ENCODE measurements around the gene SIAH1.

- TF ChIP-seq, protein P1, sequence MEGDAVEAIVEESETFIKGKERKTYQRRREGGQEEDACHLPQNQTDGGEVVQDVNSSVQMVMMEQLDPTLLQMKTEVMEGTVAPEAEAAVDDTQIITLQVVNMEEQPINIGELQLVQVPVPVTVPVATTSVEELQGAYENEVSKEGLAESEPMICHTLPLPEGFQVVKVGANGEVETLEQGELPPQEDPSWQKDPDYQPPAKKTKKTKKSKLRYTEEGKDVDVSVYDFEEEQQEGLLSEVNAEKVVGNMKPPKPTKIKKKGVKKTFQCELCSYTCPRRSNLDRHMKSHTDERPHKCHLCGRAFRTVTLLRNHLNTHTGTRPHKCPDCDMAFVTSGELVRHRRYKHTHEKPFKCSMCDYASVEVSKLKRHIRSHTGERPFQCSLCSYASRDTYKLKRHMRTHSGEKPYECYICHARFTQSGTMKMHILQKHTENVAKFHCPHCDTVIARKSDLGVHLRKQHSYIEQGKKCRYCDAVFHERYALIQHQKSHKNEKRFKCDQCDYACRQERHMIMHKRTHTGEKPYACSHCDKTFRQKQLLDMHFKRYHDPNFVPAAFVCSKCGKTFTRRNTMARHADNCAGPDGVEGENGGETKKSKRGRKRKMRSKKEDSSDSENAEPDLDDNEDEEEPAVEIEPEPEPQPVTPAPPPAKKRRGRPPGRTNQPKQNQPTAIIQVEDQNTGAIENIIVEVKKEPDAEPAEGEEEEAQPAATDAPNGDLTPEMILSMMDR (IDR thresholded peaks at IDR 0.05; ENCODE audit: poor library complexity, severe bottlenecking) = no peak
- TF ChIP-seq SMC3 (conservative IDR thresholded peaks at IDR 0.05; ENCODE audit: poor library complexity) (no peak), POLR2AphosphoS5 (IDR thresholded peaks at IDR 0.05) (no peak), REST (IDR thresholded peaks at IDR 0.05; ENCODE audit: borderline replicate concordance) (no peak), EZH2 (IDR thresholded peaks at IDR 0.05; ENCODE audit: borderline replicate concordance, insufficient read depth, low read length, poor library complexity, severe bottlenecking) (no peak), EP300 (conservative IDR thresholded peaks at IDR 0.05; ENCODE audit: poor library complexity, severe bottlenecking) (no peak), TAF1 (IDR thresholded peaks at IDR 0.05; ENCODE audit: low read depth) (no peak)
These were observed 41.3 kb upstream of the SIAH1 start for GRCh38 chr16:48426244-48427141.

Data from neural cell (in vitro differentiated cells).